HG02840 (cell line): ENCODE data around the gene C6orf132.

Experiments used
- ATAC-seq: cut with Tn5 transposase; IDR thresholded peaks from one replicate; pipeline ENCODE4 v1.9.1; 2021; ENCODE audit warnings: mild to moderate bottlenecking, moderate library complexity, moderate number of reproducible peaks; ENCODE audit not compliant: unreplicated experiment, low FRiP score

C6orf132 gene

GRCh38 chr6:42086046-42087035 is 56.1 kb downstream of the C6orf132 start:
- no peak for ATAC-seq

GRCh38 chr6:42084889-42085288 is 57.5 kb downstream of the C6orf132 start:
- ATAC-seq = no peak

GRCh38 chr6:42083530-42083929 is 58.9 kb downstream of the C6orf132 start:
- ATAC-seq = no peak

- no peak for ATAC-seq
These were observed 62.4 kb downstream of the C6orf132 start for GRCh38 chr6:42079941-42080464.

- ATAC-seq = no peak
These were observed 64.0 kb downstream of the C6orf132 start for GRCh38 chr6:42078386-42078785.

GRCh38 chr6:42075159-42075838 is 67.1 kb downstream of the C6orf132 start:
- ATAC-seq = no peak

- ATAC-seq = no peak
These were observed 69.1 kb downstream of the C6orf132 start for GRCh38 chr6:42073287-42073686.

GRCh38 chr6:42071881-42072583 is 70.4 kb downstream of the C6orf132 start:
- no peak for ATAC-seq

GRCh38 chr6:42068872-42069522 is 73.4 kb downstream of the C6orf132 start:
- ATAC-seq = no peak

- ATAC-seq = no peak
These were observed 74.2 kb downstream of the C6orf132 start for GRCh38 chr6:42068173-42068572.

- ATAC-seq = no peak
These were observed 76.2 kb downstream of the C6orf132 start for GRCh38 chr6:42066156-42066675.

- ATAC-seq = no peak
These were observed 82.7 kb downstream of the C6orf132 start for GRCh38 chr6:42059743-42060142.

- ATAC-seq = no peak
These were observed 88.8 kb downstream of the C6orf132 start for GRCh38 chr6:42053601-42054000.

GRCh38 chr6:42051268-42051653 is 91.2 kb downstream of the C6orf132 start:
- no peak for ATAC-seq
